HG03066 (cell line): ENCODE results near the gene TMEM108.

Source experiments
- ATAC-seq: cut with Tn5 transposase; IDR thresholded peaks from one replicate; pipeline ENCODE4 v1.9.1; 2021; ENCODE audit warnings: low read depth; ENCODE audit not compliant: unreplicated experiment

The TMEM108 gene

DNA sequence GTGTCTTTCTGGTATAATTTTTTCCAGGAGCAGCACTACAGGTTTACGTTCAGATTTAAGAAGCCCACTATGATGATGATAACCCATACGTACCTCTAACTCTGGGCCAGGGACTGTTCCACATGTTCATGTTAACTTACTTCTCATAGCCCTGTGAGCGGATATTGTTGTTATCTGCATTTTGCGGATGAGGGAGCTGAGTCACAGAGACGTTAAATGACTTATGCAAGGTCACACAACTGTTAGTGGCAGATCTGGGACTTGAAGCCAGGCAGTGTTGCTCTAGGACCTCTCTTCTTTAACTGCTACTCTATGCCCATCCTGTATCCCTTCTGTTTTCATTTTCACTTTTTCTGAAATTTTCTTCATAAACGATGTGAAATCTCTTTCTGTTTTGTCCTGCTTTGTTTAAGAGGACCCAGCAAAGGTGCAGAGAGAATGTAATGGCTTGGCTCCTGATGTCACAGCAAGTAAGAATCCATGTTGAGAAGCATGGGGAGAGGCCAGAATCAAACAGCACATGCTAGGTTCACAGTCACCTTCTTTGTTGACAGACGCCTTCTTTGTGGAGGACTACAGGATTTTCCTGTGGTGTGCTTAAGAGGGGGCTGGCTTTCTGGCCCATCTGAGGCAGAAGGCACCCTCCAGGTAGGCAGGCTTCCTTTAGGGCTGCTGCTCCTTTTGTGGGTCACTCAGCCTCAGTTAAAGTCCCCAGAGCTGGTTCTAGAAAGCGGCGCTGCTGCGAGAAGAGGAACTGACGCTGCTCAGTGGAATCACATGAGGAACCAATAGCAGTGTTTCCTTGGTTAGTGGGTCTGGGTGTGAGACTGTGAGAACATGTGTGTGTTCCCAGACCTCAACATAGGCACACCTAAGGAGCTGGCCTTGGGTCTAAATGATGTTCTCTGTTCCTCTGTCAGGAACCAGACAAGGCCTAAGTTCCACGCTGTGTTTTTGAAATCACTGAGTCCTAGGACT, 121.6 kb downstream of the TMEM108 start:
- ATAC-seq = no peak

DNA sequence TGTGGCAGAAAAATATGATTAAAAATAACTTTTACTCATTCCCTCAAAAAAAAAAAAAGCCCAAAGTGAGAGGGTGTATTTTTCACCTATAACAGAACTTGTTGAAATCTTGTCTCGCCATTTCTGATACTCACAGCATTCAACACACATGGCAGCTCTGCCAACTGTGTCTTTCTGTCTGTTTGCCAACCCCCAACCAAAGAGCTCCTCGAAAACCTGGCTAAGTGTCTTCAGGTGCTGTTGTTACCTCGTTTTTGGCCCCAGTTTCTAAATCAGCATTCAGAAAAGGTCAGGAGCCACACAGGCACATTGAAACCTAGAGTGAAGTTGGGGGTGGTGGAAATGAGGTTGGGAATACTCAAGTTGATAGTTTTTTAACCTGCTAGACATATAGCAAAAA, 123.5 kb downstream of the TMEM108 start:
- no peak for ATAC-seq

DNA sequence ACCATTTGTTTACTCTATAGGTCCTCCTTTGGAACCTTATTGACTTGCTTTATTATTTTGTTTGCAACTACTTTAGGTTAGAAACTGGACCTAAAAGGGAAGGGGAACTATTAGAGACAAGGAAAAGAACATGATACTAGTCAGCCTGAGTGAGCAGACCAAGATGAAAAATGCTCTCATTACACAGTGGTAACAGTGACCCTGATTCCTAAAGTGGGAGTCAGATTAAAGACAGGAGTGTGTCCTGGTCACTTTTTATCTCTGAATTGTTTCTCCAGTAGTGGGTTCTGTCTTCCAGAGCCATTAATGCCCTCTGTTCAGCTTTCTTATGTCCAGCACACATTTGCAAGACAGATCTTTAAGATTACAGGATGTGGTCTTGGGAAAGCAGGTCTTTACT, 124.1 kb downstream of the TMEM108 start:
- ATAC-seq = no peak

DNA sequence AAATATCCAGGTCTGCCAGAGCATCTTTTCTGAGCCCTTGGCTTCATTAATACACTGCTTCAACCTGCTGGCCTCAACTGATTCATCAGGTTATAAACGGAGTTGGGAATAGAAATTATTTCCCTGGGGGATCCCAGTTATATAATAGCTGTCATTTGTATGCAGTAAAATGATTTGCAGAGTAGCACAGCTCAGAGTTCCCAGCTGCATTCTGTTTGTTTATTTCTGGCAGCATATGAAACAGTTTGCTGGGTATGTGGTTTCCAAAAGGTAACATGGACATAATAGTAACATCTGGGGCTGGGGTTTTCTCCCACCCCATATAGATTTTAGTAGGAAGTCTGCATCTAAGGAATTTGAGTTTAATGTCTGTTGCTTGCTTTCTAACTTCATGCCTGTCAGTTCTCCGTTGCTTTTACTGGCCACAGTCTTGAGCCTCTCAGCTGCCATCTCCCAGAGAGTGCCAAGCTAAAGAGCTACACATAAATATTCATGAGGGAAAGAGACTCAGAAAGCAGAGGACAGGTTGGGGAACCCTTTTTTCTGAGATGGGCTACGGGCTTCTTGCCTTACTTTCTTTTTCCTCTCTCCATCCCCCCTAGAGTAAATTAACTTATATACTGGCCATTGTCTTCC, 124.6 kb downstream of the TMEM108 start:
- no peak for ATAC-seq

DNA sequence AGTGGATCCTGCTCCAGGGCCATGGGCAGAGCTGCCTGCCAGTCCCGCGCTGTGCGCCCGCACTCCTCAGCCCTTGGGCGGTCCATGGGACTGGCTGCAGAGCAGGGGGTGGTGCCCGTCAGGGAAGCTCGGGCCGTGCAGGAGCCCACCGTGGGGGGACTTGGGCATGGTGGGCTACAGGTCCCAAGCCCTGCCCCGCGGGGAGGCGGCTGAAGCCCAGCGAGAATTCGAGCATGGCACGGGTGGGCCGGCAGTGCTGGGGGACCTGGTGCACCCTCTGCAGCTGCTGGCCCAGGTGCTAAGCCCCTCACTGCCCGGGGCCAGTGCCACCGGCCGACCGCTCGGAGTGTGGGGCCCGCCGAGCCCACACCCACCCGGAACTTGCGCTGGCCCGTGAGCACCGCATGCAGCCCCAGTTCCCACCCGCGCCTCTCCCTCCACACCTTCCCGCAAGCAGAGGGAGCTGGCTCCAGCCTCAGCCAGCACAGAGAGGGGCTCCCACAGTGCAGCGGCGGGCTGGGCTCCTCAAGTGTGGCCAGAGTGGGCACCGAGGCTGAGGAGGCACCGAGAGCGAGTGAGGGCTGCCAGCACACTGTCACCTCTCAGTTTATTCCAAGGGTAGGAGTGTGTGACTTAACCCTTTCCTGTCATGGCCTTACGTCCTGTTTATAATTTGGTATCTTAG, 129.3 kb downstream of the TMEM108 start:
- no peak for ATAC-seq

DNA sequence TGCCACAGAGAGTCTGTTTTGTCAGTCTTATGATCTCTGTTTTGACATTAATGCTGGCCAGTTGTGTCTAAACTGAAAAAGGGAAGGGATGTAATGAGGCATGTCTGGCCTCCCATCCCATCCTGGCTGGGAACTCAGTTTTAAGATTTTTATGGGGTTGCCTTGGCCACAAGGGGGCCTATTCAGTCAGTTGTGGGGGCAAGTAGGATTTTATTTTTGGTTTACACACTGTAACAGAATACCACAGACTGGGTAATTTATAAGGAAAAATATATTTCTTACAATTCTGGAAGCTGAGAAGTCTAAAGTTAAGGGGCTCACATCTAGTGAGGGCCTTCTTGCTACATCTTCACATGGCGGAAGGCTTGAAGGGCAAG, 129.8 kb downstream of the TMEM108 start:
- ATAC-seq = no peak

DNA sequence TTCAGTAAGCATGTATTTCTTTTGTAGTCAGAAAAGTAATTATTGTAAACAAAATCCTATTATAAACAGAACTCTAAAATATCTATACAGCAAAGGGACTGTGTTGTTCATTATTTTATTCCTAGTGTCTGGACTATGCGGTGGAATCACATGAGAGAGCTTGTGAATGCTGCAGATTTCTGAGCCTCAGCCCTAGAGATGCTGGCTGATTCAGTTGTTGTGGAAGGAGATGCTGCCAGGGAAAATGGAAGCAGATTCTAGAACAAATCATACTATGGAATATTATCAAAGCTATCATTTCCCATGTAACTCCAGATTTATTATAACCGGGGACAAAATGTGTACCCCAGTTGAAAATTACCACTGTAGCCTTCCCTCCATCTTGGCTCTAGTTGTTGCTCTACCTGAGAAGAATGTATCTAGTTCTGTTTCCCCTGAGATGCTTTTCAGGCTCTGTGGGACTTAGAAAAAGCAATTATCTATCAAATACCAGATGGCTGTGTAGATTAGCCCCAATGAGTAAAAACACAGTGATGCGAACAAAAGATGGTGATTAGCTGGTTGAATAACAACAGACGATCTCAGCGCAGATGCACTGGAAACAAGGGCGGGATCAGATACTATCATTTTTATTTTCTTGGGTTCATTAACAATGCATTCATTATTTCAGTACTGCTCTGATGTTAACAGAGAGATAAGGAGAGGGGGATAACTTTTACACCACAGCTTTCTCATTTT, 131.3 kb downstream of the TMEM108 start:
- ATAC-seq = no peak

DNA sequence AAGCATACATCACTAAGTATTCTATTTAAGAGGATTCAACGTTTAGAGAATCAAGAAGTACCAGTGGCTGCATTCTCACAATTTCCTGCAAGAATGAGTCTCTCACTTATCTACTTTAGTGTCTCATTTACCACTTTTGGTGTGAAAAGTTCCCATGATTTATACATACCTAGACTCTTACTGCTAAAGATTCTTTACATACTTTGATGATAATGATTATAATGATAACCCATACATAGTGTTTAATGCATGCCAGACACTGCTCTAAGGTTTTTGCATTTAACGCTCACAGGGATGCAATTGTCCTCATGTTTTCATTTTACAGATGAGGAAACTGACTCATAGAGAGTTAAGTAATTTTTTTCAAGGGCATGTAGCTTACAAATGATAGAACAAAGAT, 133.6 kb downstream of the TMEM108 start:
- no peak for ATAC-seq

DNA sequence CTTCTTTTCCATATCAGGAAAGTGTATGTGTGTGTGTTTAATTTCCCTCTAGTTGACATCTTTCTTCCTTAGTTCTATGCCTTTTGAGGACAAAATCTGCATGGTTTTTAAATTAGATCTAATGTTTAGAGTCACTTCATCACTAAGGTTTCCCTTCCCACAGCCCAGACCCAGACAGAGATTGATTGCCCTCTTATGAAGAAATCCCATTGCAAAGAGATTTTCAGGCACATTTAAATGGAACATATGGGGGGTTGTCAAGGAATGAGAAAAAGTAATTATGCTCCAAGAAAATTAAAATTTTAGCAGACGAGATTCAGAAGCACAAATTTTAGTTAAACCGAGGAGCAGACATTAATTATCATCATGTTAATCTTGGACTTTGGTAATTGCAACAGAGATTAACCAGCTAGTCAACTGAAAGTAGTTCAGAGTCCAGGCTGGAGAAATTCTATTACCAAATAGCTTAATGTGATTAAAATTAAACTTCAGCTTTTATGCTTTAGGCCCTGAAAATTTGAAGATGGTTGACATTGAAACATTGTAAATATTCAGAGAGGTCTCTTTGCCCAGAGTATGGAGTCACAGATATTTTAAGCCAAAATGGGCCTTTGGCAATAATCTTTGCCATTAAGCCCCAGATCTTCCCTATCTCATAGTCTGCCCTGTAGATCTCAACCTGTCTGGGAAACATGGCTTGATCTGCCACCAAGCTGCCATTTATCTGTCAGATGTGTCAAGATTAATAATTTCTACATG, 143.4 kb downstream of the TMEM108 start:
- ATAC-seq = no peak

DNA sequence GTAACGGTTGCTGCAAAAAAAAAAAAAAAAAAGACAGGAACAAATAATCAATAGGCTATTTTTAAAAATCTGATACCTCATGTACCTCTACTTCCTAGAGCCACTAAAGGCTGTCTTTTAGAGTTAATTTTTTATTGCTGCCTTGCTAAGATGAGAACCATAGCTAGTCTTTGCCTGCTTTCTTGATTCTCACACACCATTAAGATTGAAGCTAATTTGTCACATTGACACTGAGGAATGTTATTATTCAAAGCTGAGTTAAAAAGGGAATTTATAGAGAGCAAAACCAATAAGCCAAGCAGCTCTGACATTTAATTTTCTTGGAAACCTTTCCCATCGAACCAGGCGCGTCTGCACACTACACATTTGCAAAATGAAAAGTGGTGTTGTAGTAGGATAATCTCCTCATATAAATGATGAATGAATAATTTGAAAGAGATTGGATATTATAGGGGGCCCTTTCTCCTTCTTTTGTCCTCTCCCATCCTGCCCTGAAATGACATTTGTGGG, 149.7 kb downstream of the TMEM108 start:
- ATAC-seq = no peak

DNA sequence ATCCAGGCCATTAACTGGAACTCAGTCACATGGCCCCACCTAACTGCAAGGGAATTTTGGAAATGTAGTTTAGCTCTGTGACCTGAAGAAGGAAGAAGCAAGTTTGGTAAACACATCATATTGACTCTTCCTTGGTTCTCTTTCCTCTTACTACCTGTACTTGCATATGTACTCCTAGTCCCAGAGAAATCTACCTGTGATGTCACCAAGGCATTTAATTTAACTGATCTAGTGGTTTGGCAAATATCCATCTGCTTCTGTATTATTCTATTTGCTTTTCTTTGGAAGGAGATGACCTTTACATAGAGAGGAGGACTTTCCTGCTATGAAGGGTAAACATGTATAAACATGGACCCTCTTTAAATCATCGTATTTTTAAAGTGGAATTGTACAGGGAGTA, 150.8 kb downstream of the TMEM108 start:
- ATAC-seq = no peak

DNA sequence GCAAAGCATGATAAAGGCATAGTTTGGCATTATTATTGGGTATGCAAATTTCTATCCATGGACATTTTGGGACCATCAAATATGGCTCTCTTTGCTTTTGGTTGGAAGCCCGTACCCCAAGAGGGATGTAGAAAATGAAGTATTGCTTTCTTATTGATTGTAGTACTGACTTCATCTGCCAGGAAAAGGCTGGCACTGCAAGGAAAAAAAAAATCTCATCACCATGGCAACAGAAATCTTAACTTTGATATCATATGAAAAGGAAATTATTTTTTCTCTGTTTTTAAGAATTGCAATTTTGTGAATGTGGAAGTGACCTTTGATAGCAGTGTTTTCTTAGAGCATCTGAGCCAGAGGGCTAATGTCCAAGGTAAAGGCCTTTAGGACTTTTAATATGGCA, 151.7 kb downstream of the TMEM108 start:
- no peak for ATAC-seq

DNA sequence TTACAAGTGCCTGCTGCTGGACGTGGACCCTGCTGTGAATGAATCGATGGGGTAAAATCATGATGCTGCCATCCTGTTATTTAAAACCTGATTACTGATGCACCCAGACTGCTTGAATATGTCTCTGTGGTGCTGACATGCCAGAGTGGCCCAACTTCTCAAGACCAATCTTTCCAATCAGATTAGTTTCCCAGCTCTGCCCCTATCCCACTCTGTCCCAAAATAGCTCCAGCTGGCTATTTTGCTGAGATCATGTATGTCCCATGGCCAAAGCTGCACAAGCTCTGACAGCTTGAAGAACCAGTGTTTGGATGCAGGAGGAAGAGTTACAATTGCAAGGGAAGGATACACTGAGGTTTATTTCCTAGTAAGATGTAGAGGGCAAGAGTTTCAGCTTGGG, 153.6 kb downstream of the TMEM108 start:
- no peak for ATAC-seq

DNA sequence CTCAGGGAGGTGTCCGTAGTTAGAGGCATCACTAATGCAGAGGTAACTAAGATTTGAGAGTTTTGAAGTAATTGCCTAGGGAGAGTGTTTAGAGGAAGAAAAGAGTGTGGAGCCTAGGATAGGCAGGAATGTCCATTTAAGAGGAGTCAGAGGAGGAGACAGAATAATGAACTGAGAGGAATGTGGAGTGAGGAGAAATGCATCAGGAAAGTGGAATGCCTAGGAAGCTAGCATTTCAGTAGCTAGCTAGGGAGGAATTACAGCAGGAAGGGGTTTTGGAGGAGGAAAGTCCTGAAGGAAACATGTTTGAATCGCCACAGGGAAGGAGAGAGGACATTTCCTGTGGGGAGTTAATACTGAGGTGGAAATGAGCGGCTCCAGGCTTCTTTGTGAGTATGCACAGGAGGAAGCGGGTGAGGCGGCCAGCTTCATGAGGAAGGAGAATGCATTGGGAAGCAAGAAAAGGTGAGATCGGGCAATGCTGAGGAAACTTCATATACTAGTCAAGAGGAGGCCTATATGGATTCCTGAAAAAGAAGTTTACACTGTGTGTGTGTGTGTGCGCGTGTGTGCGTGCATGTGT, 154.3 kb downstream of the TMEM108 start:
- ATAC-seq = no peak

DNA sequence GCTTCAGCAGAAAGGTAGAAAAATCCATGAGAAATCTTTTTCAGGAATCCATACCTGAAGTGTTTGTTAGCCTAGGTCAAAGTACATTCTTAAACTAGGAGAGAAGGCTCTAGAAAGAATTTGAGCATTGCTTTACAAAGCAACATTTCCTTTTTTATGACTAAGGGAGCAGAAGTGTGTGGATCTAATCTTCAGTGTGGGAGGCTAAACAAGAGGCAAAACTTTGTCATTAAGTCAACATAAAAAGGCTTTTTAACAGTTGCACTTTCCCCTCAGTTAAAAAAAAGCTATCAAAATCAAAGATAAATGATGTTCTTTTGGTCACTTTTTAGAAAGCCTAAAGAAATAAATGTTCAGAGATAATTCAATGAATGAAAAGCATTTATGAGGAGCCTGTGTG, 154.8 kb downstream of the TMEM108 start:
- ATAC-seq = no peak

DNA sequence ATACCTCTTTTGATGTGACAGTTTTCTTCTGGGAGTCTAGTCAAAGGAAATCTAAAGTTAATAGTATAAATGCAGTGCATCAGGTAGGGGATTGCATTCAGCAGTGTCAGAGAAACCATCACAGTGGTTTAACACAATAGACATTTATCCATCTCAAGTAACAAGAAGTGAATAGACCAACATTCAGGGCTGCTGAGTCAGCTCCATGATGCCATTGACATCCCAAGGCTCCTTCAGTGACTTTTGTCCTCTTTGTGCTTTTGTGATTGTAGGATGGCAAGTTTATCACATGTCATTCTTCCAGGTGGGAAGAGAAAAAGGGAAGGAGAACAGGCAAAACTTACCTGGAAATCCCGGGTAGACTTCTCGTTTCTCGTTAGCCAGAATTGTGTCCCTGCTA, 158.3 kb downstream of the TMEM108 start:
- ATAC-seq = no peak

DNA sequence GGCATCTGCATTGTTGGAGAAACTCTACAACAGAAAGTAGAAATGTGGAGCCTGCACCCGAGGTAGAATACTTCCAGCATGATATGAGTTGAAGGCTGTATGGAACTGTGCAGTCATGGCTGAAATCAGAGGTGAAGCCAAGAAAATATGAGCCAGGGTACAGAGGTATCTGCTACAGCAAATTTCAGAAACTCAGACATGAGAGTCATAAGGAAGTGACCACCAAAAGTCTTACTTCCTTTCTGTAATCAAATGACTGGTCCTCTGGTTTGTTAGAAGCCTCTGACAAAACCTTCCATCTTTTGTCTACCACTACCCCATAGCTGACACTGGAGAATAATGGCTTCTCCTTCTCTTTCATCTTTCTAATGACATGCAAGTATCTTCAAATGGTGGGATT, 159.4 kb downstream of the TMEM108 start:
- ATAC-seq = no peak

DNA sequence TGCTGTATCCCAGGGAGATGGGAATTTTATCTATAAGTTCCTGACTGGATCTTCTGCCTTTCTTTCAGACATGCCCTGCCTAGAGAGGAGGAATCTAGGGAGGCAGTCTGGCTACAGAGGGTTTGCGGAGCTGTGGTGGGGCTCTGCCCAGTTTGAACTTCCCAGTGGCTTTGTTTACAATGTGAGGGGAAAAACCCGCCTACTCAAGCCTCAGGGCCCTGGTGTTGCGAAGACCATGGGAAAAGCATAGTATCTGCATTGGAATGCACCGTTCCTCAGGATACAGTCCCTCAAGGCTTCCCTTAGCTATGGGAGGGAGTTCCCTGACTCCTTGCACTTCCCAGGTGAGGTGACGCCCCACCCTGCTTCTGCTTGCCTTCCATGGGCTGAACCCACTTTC, 168.7 kb downstream of the TMEM108 start:
- no peak for ATAC-seq

DNA sequence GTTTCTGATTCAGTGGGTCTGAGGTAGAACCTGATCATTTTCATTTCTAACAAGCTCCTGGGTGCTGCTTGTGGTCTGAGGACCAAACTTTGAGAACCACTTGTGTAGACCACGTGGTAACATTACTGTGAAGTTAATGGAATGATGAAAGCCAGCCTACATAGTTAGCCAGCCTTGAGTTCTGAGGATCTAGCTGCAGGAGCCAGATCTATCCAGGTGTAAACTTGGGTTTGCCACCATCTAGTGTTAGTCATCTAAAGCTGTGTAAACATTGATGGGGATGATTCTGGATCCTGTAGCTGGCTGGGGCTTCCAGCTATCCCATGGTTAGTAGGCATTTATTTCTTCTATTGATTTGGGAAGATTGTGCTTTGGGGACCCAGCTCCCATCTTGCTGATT, 170.0 kb downstream of the TMEM108 start:
- ATAC-seq = no peak
